Kidney epithelial cell (primary cell): ENCODE results near the gene GPR132. TPM values are rescaled to one million over a fixed set of nuclear protein-coding genes. Genes with fewer than 3 reads are reported as not detected.
"Not testable (repeated sequence)": the region's sequence is repeated elsewhere in the genome, so short reads cannot be mapped to it uniquely, and the experiment has no call there.

Experiments used
- DNase-seq: peaks from one replicate; pipeline ENCODE4 v3.0.0-alpha.2; 2010; ENCODE audit warnings: low read depth
- H3K27me3 ChIP-seq: 2 replicates; pipeline ENCODE4 v1.6.0; 2011; ENCODE audit warnings: low read length; ENCODE audit not compliant: control insufficient read depth, insufficient read depth
- H3K36me3 ChIP-seq: 2 replicates; pipeline ENCODE4 v1.5.1; 2011; ENCODE audit warnings: low read length; ENCODE audit not compliant: control insufficient read depth, insufficient read depth
- H3K4me3 ChIP-seq: 2 replicates; pipeline ENCODE4 v1.5.1; 2011; ENCODE audit warnings: low read depth, mild to moderate bottlenecking, control low read depth, low read length
- total RNA-seq: library from RNA; depleted of rRNA; stranded (reverse); fragments of >200 nt; gene quantifications from 2 replicates; pipeline ENCODE4 v1.2.3, GENCODE V29; 2015
- TF ChIP-seq, protein P1 (sequence below): IDR thresholded peaks from 2 replicates; pipeline ENCODE4 v1.5.1; 2011; ENCODE audit warnings: mild to moderate bottlenecking, moderate library complexity, low read length, control low read depth, inconsistent platforms; ENCODE audit not compliant: insufficient read depth, poor library complexity, severe bottlenecking

GPR132 gene, protein sequence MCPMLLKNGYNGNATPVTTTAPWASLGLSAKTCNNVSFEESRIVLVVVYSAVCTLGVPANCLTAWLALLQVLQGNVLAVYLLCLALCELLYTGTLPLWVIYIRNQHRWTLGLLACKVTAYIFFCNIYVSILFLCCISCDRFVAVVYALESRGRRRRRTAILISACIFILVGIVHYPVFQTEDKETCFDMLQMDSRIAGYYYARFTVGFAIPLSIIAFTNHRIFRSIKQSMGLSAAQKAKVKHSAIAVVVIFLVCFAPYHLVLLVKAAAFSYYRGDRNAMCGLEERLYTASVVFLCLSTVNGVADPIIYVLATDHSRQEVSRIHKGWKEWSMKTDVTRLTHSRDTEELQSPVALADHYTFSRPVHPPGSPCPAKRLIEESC
- 1.7 and 1.9 TPM in 2 replicates for total RNA-seq

DNA sequence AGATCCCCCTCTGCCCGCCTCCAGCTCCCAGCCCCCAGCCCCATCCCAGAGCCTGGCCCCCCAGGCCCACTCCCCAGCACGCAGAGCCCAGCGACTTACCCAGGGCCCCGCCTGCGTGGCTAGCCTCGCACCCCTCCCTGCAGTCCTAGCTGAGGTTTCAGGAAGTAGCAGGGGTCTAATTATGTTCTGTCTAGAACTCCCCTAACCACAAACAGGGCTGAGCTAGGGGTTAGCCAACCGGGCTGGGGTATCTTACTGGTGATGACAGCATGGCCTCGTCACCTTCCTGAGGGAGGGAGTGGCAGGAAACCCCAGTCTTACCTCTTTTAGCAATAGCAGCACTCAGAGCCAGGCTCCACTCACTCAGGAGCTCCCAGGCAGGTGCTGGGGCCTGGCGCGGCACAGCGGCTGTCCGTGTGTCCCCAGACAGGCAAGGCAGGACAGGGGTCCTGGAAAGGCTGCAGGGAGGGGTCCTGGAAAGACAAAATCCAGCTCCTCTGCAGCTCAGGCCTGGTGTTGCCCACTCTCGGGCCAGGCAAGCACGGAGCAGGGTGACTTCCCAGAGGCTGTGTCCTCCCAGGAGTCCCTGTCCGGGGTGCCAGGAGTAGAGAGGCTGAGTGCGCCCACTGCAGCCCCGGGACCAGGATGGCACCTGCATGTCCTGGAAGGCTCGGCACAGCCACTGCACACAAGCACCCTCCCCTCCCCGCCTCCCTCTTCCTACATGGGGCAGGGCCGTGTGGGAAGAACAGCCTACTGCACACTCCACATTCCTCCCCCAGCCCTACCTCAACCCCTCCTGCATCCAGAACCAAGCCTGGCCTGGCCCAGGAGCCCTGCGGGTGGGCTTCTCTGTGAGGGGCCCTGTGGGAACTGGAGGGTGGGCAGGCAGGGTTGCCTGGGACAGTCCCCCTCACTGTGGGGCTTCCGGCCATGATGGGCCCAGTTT, at the start of gene GPR132:
GPR132 (minus strand) TSS at position 151 of the 949 bp plus-strand sequence. CDS start 10,010 bp downstream, outside the sequence.
- DNase-seq: no peak
- TF ChIP-seq, protein P1, sequence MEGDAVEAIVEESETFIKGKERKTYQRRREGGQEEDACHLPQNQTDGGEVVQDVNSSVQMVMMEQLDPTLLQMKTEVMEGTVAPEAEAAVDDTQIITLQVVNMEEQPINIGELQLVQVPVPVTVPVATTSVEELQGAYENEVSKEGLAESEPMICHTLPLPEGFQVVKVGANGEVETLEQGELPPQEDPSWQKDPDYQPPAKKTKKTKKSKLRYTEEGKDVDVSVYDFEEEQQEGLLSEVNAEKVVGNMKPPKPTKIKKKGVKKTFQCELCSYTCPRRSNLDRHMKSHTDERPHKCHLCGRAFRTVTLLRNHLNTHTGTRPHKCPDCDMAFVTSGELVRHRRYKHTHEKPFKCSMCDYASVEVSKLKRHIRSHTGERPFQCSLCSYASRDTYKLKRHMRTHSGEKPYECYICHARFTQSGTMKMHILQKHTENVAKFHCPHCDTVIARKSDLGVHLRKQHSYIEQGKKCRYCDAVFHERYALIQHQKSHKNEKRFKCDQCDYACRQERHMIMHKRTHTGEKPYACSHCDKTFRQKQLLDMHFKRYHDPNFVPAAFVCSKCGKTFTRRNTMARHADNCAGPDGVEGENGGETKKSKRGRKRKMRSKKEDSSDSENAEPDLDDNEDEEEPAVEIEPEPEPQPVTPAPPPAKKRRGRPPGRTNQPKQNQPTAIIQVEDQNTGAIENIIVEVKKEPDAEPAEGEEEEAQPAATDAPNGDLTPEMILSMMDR: no peak
- Histone ChIP-seq H3K36me3 (no peaks in the 10 kb centered on the region), H3K27me3 (no peaks in the 10 kb centered on the region), H3K4me3 (no peak within 1 kb of the TSS)

DNA sequence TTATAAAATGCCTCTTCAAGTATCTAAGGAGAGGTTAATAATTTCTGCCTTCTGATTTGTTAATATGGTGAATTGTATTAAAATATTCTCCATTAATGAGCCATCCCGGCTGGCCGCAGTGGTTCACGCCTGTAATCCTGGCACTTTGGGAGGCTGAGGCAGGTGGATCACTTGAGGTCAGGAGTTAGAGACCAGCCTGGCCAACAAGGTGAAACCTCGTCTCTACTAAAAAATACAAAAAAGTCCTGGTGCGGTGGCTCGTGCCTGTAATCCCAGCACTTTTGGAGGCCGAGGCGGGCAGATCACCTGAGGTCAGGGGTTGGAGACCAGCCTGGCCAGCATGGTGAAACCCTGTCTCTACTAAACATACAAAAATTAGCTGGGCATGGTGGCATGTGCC, 44.0 kb upstream of the GPR132 start:
- not testable (repeated sequence) for DNase-seq, H3K27me3 ChIP-seq, H3K4me3 ChIP-seq, H3K36me3 ChIP-seq

DNA sequence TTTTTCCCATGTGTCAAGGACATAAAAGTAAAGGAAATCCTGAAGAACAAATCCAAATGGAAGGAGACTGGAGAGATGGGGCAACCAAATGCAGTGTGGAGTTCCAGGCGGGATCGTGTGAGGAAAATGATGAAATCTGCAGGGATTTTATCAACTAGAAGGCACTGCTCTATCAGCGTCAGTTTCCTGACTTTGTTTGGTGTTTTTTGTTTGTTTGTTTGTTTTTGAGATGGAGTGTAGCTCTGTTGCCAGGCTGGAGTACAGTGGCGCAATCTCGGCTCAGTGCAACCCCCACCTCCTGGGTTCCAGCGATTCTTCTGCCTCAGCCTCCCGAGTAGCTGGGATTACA, 43.3 kb upstream of the GPR132 start:
- Histone ChIP-seq H3K4me3 (no peak overlapping the region), H3K27me3 (peaks cover 6% of the 10 kb centered on the region), H3K36me3 (no peaks in the 10 kb centered on the region)
- no peak for DNase-seq
- TF ChIP-seq, protein P1: no peak

DNA sequence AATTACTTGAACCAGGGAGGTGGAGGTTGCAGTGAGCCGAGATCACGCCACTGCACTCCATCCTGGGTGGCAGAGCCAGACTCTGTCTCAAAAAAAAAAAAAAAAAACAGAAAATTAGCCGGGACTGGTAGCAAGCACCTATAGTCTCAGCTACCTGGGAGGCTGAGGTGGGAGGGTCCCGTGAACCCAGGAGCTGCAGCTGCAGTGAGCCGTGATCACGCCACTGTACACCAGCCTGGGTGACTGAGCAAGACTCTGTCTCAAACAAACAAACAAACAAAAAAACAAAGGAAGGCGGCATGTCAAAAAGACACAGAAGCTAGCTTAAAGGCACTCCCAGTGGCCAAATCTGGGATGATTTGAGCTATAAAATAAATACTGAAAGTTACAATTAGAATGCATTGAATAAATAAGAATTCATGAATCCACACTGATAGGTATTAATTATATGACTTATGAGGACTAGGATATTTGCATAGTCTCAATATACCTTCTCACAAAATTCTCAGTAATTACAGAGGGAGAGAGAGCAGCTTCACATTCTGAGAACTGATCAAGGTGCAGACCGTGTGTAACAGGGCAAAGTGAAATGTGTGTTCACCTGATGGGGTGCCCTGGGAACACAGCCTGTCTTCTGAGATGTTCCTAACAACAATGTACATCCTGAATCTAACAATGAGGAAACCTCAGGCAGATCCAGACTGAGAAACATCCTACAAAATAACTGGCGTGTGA, 42.7 kb upstream of the GPR132 start:
- Histone ChIP-seq H3K4me3 (no peak overlapping the region), H3K36me3 (no peaks in the 10 kb centered on the region), H3K27me3 (peaks cover 6% of the 10 kb centered on the region)
- TF ChIP-seq, protein P1: no peak
- DNase-seq: no peak

DNA sequence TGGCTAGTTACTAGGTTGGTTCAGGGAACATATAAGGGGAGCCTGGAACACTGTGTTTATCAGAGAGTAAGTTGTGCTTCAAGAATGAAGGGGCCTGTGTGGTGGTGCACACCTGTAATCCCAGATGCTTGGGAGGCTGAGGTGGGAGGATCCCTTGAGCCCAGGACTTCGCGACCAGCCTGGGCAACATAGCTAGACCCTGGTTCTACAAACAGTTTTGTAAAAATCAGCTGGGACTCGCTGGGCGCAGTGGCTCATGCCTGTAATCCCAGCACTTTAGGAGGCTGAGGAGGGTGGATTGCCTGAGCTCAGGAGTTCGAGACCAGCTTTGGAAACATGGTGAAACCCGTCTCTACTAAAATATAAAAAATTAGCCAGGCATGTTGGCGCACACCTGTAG, 42.1 kb upstream of the GPR132 start:
- TF ChIP-seq, protein P1: no peak
- Histone ChIP-seq H3K27me3 (peaks cover 8% of the 10 kb centered on the region), H3K36me3 (no peaks in the 10 kb centered on the region), H3K4me3 (no peak overlapping the region)
- DNase-seq: no peak

DNA sequence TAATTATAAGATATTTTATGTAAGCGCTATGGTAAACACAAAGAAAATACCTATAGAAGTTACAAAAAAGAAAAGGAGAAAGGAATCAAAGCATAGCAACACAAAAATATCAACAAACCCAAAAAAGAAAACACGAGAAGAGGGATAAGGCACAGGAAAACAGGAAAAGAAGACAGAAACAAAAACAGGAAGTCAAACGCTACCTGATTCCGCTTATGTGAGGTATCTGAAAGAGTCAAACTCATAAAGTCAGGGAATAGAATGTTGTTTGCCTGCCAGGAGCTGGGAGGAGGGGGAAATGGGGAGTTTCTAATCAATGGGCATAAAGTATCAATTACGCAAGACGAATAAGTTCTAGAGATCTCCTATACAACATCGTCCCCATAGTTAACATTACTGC, 39.9 kb upstream of the GPR132 start:
- TF ChIP-seq, protein P1: no peak
- Histone ChIP-seq H3K36me3 (no peaks in the 10 kb centered on the region), H3K4me3 (no peak overlapping the region), H3K27me3 (peaks cover 10% of the 10 kb centered on the region)
- no peak for DNase-seq
